ENCODE measurements around the gene UBE2D1. TPM values are rescaled to one million over a fixed set of nuclear protein-coding genes. Genes with fewer than 3 reads are reported as not detected.
A peak's percentile ranks its signal among the peaks of the same experiment; 100 is the strongest.

UBE2D1 gene
- total and polyA plus RNA-seq, 9 of the 15 experiments (the other 6 are each of a cell fraction or from before 2014, with no cell fraction given): 4.1 to 24.4 (median 12.3) TPM

- TF ChIP-seq SMAD2 (IDR thresholded peaks at IDR 0.05; ENCODE audit: low read depth, low read length) (no peak), SAP30 (IDR thresholded peaks at IDR 0.05; ENCODE audit: borderline replicate concordance, insufficient read depth, low read depth, low read length, poor library complexity, severe bottlenecking) (peak; percentile 62), SIX5 (IDR thresholded peaks at IDR 0.05; ENCODE audit: borderline replicate concordance in 1 of 2, insufficient read depth in 1 of 2, low read depth in 1 of 2, low read length in 2 of 2) (no peak), XRCC5 (IDR thresholded peaks at IDR 0.05; ENCODE audit: low read depth, low read length) (peak; percentile 82), ZNF311 (CRISPR knock-in tag; IDR thresholded peaks at IDR 0.05) (0 out of 2 replicates have a peak, but pooled peaks have one; percentile 34), ZNF121 (CRISPR knock-in tag; conservative IDR thresholded peaks at IDR 0.05) (no peak), GTF2A2 (tag; IDR thresholded peaks at IDR 0.05) (no peak), RBM39 (optimal IDR thresholded peaks at IDR 0.05; ENCODE audit: low read depth, low read length) (peak; percentile 68), FOXA3 (CRISPR knock-in tag; conservative IDR thresholded peaks at IDR 0.05 in 1 of 2, IDR thresholded peaks at IDR 0.05 in 1 of 2) (peak in 1 of 2 experiments; percentile 84; a peak in 1 of 4 replicates), NCOA4 (IDR thresholded peaks at IDR 0.05; ENCODE audit: partially characterized antibody) (no peak), ZBTB7A (IDR thresholded peaks at IDR 0.05; ENCODE audit: borderline replicate concordance, control insufficient read depth, low read depth, low read length) (peak; percentile 93; the same call in 1 of the 2 replicates), ZNF57 (CRISPR knock-in tag; IDR thresholded peaks at IDR 0.05) (peak; percentile 30; the same call in 1 of the 2 replicates), PRPF4 (IDR thresholded peaks at IDR 0.05; ENCODE audit: insufficient read depth, low read depth, low read length, poor library complexity, severe bottlenecking) (peak; percentile 65), CBX8 (IDR thresholded peaks at IDR 0.05; ENCODE audit: borderline replicate concordance, extremely low read depth, low read depth, low read length, poor library complexity, severe bottlenecking) (no peak), HEY1 (CRISPR knock-in tag; IDR thresholded peaks at IDR 0.05; ENCODE audit: borderline replicate concordance) (no peak), CREBBP (IDR thresholded peaks at IDR 0.05; ENCODE audit: low read depth, low read length) (no peak), DACH1 (IDR thresholded peaks at IDR 0.05; ENCODE audit: partially characterized antibody) (no peak)
- TF ChIP-seq, protein P1, sequence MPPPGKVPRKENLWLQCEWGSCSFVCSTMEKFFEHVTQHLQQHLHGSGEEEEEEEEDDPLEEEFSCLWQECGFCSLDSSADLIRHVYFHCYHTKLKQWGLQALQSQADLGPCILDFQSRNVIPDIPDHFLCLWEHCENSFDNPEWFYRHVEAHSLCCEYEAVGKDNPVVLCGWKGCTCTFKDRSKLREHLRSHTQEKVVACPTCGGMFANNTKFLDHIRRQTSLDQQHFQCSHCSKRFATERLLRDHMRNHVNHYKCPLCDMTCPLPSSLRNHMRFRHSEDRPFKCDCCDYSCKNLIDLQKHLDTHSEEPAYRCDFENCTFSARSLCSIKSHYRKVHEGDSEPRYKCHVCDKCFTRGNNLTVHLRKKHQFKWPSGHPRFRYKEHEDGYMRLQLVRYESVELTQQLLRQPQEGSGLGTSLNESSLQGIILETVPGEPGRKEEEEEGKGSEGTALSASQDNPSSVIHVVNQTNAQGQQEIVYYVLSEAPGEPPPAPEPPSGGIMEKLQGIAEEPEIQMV (tag; conservative IDR thresholded peaks at IDR 0.05; ENCODE audit: low read depth): no peak
- TF ChIP-seq, protein P2, sequence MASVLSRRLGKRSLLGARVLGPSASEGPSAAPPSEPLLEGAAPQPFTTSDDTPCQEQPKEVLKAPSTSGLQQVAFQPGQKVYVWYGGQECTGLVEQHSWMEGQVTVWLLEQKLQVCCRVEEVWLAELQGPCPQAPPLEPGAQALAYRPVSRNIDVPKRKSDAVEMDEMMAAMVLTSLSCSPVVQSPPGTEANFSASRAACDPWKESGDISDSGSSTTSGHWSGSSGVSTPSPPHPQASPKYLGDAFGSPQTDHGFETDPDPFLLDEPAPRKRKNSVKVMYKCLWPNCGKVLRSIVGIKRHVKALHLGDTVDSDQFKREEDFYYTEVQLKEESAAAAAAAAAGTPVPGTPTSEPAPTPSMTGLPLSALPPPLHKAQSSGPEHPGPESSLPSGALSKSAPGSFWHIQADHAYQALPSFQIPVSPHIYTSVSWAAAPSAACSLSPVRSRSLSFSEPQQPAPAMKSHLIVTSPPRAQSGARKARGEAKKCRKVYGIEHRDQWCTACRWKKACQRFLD (CRISPR knock-in tag; IDR thresholded peaks at IDR 0.05): no peak; the same call in 1 of the 2 replicates
- TF ChIP-seq, protein P3, sequence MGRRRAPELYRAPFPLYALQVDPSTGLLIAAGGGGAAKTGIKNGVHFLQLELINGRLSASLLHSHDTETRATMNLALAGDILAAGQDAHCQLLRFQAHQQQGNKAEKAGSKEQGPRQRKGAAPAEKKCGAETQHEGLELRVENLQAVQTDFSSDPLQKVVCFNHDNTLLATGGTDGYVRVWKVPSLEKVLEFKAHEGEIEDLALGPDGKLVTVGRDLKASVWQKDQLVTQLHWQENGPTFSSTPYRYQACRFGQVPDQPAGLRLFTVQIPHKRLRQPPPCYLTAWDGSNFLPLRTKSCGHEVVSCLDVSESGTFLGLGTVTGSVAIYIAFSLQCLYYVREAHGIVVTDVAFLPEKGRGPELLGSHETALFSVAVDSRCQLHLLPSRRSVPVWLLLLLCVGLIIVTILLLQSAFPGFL (CRISPR knock-in tag; IDR thresholded peaks at IDR 0.05): peak; percentile 95; the same call in 1 of the 2 replicates
Measured at GRCh38 chr10:58384999-58385783, 50.4 kb downstream of the UBE2D1 start, which contains the start of gene TFAM (continued).

Measured in K562 (cell line).